AG10803 (cell line): ENCODE data around the gene WDR5B.
"Not testable (repeated sequence)": the region's sequence is repeated elsewhere in the genome, so short reads cannot be mapped to it uniquely, and the experiment has no call there.

Experiments
- DNase-seq: peaks from one replicate; pipeline ENCODE4 v3.0.0; 2010; ENCODE audit warnings: low read depth
- H3K4me3 ChIP-seq: 2 replicates; pipeline ENCODE4 v1.5.1; 2011; ENCODE audit warnings: mild to moderate bottlenecking, low read length, control low read depth
- TF ChIP-seq, protein P1 (sequence below): conservative IDR thresholded peaks from 2 replicates; pipeline ENCODE4 v1.5.1; 2011; ENCODE audit warnings: mild to moderate bottlenecking, low read length, control low read depth, inconsistent platforms

The WDR5B gene

GRCh38 chr3:122366379-122366749, 49.5 kb downstream of the WDR5B start:
- DNase-seq = no peak
- TF ChIP-seq, protein P1, sequence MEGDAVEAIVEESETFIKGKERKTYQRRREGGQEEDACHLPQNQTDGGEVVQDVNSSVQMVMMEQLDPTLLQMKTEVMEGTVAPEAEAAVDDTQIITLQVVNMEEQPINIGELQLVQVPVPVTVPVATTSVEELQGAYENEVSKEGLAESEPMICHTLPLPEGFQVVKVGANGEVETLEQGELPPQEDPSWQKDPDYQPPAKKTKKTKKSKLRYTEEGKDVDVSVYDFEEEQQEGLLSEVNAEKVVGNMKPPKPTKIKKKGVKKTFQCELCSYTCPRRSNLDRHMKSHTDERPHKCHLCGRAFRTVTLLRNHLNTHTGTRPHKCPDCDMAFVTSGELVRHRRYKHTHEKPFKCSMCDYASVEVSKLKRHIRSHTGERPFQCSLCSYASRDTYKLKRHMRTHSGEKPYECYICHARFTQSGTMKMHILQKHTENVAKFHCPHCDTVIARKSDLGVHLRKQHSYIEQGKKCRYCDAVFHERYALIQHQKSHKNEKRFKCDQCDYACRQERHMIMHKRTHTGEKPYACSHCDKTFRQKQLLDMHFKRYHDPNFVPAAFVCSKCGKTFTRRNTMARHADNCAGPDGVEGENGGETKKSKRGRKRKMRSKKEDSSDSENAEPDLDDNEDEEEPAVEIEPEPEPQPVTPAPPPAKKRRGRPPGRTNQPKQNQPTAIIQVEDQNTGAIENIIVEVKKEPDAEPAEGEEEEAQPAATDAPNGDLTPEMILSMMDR = no peak
- H3K4me3 ChIP-seq = no peak overlapping the region

DNA sequence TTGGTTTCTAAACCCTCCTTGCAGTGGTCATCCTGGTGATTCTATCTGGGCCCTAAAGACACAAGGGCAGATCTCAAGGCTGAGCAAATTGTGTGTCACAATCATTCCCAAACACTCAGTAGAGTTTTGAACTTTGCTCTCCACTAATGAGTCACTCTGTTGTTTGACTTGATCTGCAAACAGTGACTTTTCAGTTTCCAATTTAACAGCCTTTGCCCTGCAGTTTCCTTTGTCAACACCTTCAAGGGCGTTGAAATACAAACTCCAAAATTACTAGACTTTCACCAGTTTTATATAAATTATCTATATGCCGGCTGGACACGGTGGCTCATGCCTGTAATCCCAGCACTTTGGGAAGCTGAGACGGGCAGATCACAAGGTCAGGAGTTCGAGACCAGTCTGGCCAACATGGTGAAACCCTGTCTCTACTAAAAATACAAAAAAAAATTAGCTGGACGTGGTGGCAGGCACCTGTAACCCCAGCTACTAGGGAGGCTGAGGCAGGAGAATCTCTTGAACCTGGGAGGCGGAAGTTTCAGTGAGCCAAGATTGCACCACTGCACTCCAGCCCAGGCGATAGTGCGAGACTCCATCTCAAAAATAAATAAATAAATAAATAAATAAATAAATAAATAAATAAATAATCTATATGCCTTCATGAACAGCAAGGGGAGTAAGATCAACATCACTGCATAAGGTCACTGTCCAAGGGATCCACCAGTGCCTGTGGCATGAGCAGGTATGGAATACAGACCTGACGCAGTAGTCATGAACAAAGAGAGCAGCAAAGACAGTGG, 50.1 kb downstream of the WDR5B start:
- H3K4me3 ChIP-seq, DNase-seq: not testable (repeated sequence)

GRCh38 chr3:122365073-122365472, 50.8 kb downstream of the WDR5B start:
- TF ChIP-seq, protein P1 = no peak
- DNase-seq = no peak
- no peak overlapping the region for H3K4me3 ChIP-seq

- TF ChIP-seq, protein P1 = no peak
- no peak overlapping the region for H3K4me3 ChIP-seq
- DNase-seq = no peak
These were observed 51.4 kb downstream of the WDR5B start for GRCh38 chr3:122364490-122364889.
